HG02623 (cell line): ENCODE results near the gene CIB1.
A peak's percentile ranks its signal among the peaks of the same experiment; 100 is the strongest.
"Not testable (repeated sequence)": the region's sequence is repeated elsewhere in the genome, so short reads cannot be mapped to it uniquely, and the experiment has no call there.

Experiments
- ATAC-seq: cut with Tn5 transposase; IDR thresholded peaks from one replicate; pipeline ENCODE4 v1.9.1; 2021; ENCODE audit warnings: moderate library complexity; ENCODE audit not compliant: unreplicated experiment

Gene CIB1

GRCh38 chr15:90233387-90234095, at the start of gene CIB1:
Gene CIB1, minus strand, starts transcription at chr15:90233941. Its CDS starts 56 bp downstream, at chr15:90233885.
- peak; percentile 80 for ATAC-seq

DNA sequence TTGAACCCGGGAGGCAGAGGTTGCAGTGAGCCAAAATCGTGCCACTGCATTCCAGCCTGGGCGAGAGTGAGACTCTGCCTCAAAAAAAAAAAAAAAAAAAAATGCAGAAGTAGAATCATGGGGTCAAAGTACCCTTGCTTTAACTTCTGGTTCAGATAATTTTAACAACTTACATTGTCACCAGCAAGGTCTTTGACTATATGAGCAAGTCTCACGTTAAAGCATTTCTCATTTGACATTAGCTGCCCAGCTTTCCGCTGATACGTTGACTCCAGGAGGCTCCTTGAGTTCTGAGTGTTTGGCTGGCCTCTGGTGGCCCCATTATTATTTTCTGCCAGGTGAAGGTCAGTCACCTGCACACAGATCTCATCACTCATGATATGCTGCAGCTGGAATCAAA, 47.9 kb upstream of the CIB1 start:
- ATAC-seq = not testable (repeated sequence)

GRCh38 chr15:90280743-90281142, 47.0 kb upstream of the CIB1 start:
- ATAC-seq = not testable (repeated sequence)

GRCh38 chr15:90278467-90278866, 44.7 kb upstream of the CIB1 start:
- not testable (repeated sequence) for ATAC-seq

- no peak for ATAC-seq
Observed at GRCh38 chr15:90271459-90272166, 37.9 kb upstream of the CIB1 start.

DNA sequence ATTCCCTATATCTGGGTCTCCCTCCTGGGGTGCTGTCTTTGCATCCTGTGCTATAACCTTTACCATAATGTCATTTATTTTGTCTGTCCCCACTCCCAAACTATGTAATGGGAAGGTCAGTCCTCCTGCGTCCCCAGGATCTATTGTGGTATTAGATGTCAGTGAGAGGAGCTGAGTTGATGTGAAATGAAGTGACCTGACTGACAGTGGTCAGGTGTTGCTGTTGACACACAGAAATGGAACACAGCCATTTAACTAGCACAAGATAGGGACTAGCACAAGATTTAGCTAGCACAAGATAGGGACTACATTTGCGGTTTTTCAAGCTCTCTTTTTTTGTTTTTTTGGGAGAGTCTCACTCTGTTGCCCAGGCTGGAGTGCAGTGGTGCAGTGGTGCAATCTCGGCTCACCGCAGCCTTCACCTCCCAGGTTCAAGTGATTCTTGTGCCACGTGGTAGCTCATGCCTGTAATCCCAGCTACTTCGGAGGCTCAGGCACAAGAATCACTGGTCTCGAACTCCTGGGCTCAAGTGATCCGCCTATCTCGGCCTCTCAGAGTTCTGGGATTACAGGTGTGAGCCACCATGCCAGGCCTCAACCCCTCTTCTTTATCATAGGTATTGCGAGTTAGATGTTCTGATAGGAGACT, 36.9 kb upstream of the CIB1 start:
- ATAC-seq = no peak

DNA sequence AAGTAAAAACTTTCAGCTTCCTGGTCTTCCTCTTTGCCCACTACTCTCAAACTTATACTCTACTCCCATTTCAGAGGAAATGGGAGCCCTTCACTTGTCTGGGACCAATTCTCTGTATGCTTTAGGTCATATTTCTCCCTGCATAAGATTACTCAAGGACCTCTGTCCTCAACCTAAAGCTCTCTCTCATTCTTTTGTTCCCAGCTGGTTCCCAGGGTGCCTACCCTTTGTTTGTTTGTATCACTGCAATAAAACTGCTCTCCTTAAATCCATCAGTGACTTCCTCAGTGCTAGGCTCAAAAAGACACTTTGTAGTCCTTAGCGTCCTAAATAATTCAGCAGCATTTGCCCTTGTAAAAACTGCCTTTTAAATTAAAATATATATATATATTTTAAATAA, 34.7 kb upstream of the CIB1 start:
- ATAC-seq = no peak

GRCh38 chr15:90266485-90266884, 32.7 kb upstream of the CIB1 start:
- no peak for ATAC-seq

- ATAC-seq = peak; percentile 20
Observed at GRCh38 chr15:90266061-90266431, 32.3 kb upstream of the CIB1 start.

- ATAC-seq = peak; percentile 87
Observed at GRCh38 chr15:90265271-90266060, 31.7 kb upstream of the CIB1 start, which contains the start of gene NGRN. Gene NGRN, plus strand, starts transcription at chr15:90265672. Its CDS starts 41 bp downstream, at chr15:90265713.

DNA sequence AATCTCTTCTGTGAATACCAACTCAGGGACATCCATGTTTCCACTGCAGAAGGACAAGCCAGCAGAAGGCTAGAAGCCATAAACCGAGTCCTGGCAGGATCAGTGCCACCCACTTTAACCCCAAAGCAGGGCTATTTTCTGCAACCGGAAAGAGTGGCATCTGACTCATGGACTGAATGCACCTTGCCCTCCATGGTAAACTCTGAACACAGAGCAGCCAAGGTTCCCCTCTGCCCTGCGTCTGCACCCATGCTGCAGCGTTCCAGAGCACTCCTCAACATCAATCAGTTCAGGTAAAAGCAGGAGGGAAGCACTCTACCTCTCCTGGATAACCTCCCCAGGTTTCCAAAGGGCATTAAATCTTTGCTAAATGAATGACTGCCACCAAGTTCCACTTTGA, 30.9 kb upstream of the CIB1 start:
- ATAC-seq = no peak

- ATAC-seq = no peak
Observed at GRCh38 chr15:90262426-90262825, 28.7 kb upstream of the CIB1 start.

- no peak for ATAC-seq
Observed at GRCh38 chr15:90261811-90262210, 28.1 kb upstream of the CIB1 start.

DNA sequence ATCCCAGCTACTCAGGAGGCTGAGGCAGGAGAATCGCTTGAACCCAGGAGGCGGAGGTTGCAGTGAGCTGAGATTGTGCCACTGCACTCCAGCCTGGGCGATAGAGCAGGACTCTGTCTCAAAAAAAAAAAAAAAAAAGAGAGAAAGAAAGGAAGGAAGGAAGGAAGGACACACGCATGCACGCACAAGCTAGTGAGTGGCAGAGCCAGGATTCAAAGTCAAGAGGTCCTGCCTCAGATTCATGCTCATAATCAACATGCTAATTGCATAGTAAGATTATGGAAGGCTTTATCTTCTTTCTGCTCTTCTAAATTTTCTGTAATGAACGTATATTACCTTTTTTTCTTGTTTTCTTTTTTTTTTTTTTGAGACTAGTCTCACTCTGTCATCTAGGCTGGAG, 27.0 kb upstream of the CIB1 start:
- not testable (repeated sequence) for ATAC-seq

DNA sequence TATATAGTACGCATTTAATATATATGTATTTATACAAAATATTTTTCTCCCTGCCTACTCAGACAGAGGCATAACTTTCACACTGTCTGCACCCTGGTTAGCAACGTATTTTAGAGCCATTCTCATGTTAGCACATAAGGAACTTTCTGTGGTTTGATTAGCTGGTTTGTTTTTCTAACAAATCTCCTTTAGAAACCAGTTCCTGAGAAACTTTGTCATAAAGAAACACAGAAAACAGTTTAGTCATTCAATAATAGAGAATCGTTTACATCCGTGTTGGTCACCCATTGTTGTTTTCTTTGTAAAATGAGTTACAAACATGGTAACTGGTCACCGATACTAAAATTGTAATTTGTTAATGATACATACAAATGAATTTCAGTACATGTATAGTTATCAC, 25.8 kb upstream of the CIB1 start:
- peak; percentile 77 for ATAC-seq

DNA sequence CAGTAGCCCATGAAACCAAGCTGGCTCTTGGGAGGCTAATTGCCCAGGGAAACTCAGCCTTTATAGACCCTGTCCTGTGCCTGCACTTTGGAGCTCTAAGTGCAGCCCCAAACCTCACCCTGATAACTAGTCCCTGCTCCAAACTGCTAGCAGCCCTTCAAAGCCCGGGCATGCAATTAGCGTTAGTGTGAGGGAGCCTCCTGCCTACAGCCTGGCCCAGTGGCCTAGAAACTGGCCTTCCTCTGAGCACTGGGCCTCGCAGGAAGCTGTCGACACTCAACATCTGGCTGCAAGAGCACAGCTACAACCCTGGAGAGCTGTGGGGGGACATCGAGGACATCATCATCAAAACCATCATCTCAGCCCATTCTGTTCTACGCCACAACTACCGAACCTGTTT, 24.0 kb upstream of the CIB1 start:
- ATAC-seq = no peak

DNA sequence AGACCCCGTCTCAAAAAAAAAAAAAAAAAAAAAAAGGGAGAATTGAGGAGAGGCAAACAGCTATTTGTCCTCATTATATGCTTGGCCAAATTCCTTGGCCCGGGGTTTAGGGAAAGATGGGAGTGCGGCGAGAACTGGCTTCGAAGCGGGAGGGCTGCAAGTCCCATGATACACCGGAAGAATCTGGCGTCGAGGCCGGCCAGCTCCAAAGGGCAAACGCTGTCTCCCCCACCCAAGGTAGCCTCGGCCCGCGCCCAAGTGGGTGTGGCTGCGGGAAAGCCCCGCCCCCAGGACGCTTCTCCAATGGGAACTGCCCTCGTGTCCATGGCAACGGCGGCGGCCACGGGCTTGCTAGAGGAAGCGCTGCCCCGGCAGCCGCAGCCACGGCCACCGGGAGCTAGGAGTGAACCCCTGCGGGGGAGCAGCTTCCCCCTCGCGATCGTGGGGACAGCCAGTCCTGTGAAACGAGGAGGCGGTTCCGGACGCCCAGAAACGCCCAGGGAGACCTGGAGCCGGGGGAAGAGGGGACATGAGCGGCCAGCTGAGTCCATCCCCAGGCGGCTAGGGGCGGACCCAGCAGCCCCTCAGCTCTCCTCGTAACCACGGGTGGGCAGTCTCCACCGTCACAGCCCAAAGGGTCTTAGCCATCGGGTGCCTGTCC, 15.6 kb upstream of the CIB1 start, which contains the start of gene TTLL13:
TTLL13 (plus strand) TSS at position 354 of the 661 bp plus-strand sequence. CDS start 1,075 bp downstream, outside the sequence.
- ATAC-seq = peak; percentile 53

GRCh38 chr15:90248789-90249202, 15.1 kb upstream of the CIB1 start:
- ATAC-seq = no peak

GRCh38 chr15:90243943-90244639, 10.3 kb upstream of the CIB1 start:
- no peak for ATAC-seq
